ENCODE results near the gene GATA2. TPM values are rescaled to one million over a fixed set of nuclear protein-coding genes. Genes with fewer than 3 reads are reported as not detected.

GATA2 gene
- polyA plus RNA-seq, 10 donors = 2.1 to 4.8 (median 3.3) TPM

- DNase-seq = no peak
These were observed 16.3 kb downstream of the GATA2 start for GRCh38 chr3:128476659-128477058.

- DNase-seq = no peak
These were observed 17.6 kb downstream of the GATA2 start for GRCh38 chr3:128475355-128475754.

GRCh38 chr3:128473737-128474136 is 19.3 kb downstream of the GATA2 start:
- DNase-seq = no peak

GRCh38 chr3:128473180-128473519 is 19.9 kb downstream of the GATA2 start:
- DNase-seq = no peak

- no peak for DNase-seq
These were observed 20.4 kb downstream of the GATA2 start for GRCh38 chr3:128472449-128473179.

- DNase-seq = no peak
These were observed 21.3 kb downstream of the GATA2 start for GRCh38 chr3:128471720-128472119.

- DNase-seq = no peak
These were observed 21.9 kb downstream of the GATA2 start for GRCh38 chr3:128471110-128471509.

GRCh38 chr3:128470134-128470899 is 22.7 kb downstream of the GATA2 start:
- no peak for DNase-seq

GRCh38 chr3:128469556-128469955 is 23.4 kb downstream of the GATA2 start:
- no peak for DNase-seq

- no peak for DNase-seq
These were observed 24.0 kb downstream of the GATA2 start for GRCh38 chr3:128468791-128469527.

GRCh38 chr3:128468285-128468790 is 24.7 kb downstream of the GATA2 start:
- DNase-seq = no peak

GRCh38 chr3:128466840-128467541 is 26.0 kb downstream of the GATA2 start, which contains the start of gene DNAJB8:
TSS of gene DNAJB8 (minus strand) at chr3:128466890. CDS start at chr3:128463245, 3,645 bp downstream.
- no peak for DNase-seq

GRCh38 chr3:128464702-128465101 is 28.3 kb downstream of the GATA2 start:
- DNase-seq = no peak

GRCh38 chr3:128464188-128464587 is 28.8 kb downstream of the GATA2 start:
- DNase-seq = no peak

- DNase-seq = no peak
These were observed 29.2 kb downstream of the GATA2 start for GRCh38 chr3:128463771-128464170.

- no peak for DNase-seq
These were observed 29.6 kb downstream of the GATA2 start for GRCh38 chr3:128463354-128463753.

GRCh38 chr3:128462931-128463330 is 30.1 kb downstream of the GATA2 start:
- DNase-seq = no peak

GRCh38 chr3:128462341-128462910 is 30.6 kb downstream of the GATA2 start:
- DNase-seq = no peak

- no peak for DNase-seq
These were observed 31.3 kb downstream of the GATA2 start for GRCh38 chr3:128461731-128462130.

- no peak for DNase-seq
These were observed 33.6 kb downstream of the GATA2 start for GRCh38 chr3:128459461-128459820.

GRCh38 chr3:128458746-128459460 is 34.1 kb downstream of the GATA2 start:
- no peak for DNase-seq
